Stimulated activated naive CD8-positive, alpha-beta T cell treated with anti-CD3 and anti-CD28 coated beads, Interleukin-15, Interleukin-2, amounts not matched to agents 100 ng/mL and 50 ng/mL, for 24 hours (primary cell): ENCODE measurements around the gene USF2.

Experiments used
- H3K27ac Mint-ChIP-seq: one replicate; pipeline ENCODE4 v1.8.0; 2021; ENCODE audit warnings: mild to moderate bottlenecking, mixed read lengths
- H3K27me3 Mint-ChIP-seq: one replicate; pipeline ENCODE4 v1.8.0; 2021; ENCODE audit warnings: mixed read lengths
- H3K36me3 Mint-ChIP-seq: one replicate; pipeline ENCODE4 v1.8.0; 2021; ENCODE audit warnings: low read depth, mixed read lengths
- H3K4me1 Mint-ChIP-seq: one replicate; pipeline ENCODE4 v1.8.0; 2021; ENCODE audit warnings: low read depth, mixed read lengths
- H3K4me3 Mint-ChIP-seq: one replicate; pipeline ENCODE4 v1.8.0; 2021; ENCODE audit warnings: mild to moderate bottlenecking, mixed read lengths
- H3K9me3 Mint-ChIP-seq: one replicate; pipeline ENCODE4 v1.8.0; 2021; ENCODE audit warnings: mixed read lengths

USF2 gene

DNA sequence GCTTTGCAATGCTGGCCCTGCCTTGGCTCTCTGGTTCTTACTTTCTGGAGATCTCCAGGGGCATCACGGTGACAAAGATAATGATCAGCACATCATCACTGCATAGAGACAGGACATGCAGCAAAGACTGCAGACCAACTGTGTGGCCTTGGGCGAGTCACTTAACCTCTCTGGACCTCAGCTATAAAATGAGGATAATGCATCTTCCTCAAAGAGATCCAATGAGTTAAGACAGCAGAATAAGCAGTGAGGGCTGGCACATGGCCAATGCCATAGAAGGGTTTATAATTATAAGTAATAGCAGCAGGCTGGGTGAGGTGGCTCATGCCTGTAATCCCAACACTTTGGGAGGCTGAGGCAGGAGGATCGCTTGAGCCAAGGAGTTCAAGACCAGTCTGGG is 25.6 kb downstream of the USF2 start:
- H3K4me3 Mint-ChIP-seq = no peak overlapping the region
- no peaks in the 10 kb centered on the region for H3K27me3 Mint-ChIP-seq
- H3K4me1 Mint-ChIP-seq = peaks cover 6% of the 10 kb centered on the region

DNA sequence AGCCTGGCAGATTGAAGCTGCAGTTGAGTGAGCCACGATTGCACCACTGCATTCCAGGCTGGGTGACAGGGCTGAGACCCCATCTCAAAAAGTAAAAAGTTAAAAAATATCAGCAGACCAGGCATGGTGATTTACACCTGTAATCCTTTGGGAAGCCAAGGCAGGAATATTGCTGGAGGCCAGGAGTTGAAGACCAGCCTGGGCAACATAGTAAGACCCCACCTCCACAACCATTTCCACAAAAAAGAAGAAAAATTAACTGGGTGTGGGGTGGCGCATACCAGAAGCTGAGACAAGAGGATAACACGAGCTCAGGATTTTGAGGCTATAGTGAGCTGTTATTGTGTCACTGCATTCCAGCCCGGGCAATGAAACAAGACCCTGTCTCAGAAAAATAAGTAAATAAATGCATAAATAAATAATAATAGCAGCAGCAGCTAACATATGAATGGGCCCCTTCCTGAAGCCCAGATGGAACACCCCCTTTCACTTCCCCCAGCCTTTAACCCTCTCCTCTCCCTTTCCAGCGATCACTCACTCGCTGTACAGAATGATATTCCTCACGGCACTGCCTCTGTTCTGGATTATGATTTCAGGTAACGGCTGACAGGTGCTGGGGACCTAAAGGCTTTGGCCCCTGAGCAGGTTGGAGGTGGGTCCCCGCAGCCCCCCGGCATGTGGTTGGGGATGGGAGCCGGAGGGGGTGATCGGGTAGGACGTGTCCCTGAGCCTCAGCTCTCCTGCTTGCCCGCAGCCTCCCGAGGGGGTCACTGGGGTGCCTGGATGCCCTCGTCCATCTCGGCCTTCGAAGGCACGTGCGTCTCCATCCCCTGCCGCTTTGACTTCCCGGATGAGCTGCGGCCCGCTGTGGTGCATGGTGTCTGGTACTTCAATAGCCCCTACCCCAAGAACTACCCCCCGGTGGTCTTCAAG is 26.4 kb downstream of the USF2 start:
- Mint-ChIP-seq H3K9me3 (no peaks in the 10 kb centered on the region), H3K27ac (no peak overlapping the region), H3K36me3 (no peaks in the 10 kb centered on the region)

More for the DNA sequence above, 25.6 kb downstream of the USF2 start:
- Mint-ChIP-seq H3K27ac (no peak overlapping the region), H3K9me3 (no peaks in the 10 kb centered on the region), H3K36me3 (no peaks in the 10 kb centered on the region)

DNA sequence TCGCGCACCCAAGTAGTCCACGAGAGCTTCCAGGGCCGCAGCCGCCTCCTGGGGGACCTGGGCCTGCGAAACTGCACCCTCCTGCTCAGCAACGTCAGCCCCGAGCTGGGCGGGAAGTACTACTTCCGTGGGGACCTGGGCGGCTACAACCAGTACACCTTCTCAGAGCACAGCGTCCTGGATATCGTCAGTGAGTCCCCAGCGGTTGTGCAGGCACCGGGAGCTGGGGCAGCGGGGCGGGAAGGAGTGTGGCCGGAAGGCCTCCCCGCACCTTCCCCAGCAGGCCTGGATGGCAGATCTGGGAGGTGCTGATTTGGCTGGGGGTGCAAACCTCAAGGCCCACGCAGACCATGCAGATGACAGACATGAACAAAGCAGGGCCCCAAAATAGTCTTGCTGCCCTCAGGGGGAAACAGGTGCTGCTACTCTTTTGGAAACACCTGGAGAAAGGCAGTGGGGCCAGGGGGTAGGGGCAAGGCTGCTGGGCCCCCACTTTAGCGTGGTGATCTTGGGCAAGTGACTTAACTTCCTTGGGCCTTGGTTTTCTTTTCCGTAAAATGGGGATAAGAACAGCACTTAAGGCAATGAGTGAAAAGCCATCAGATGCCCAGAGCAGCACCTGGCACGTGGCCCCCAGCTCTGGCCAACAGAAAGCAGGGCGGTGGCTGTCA is 27.2 kb downstream of the USF2 start:
- Mint-ChIP-seq H3K4me1 (peaks cover 6% of the 10 kb centered on the region), H3K27ac (no peak overlapping the region), H3K27me3 (no peaks in the 10 kb centered on the region), H3K4me3 (no peak overlapping the region), H3K9me3 (no peaks in the 10 kb centered on the region), H3K36me3 (no peaks in the 10 kb centered on the region)

More for the DNA sequence above, 26.4 kb downstream of the USF2 start:
- no peak overlapping the region for H3K4me3 Mint-ChIP-seq
- peaks cover 6% of the 10 kb centered on the region for H3K4me1 Mint-ChIP-seq
- H3K27me3 Mint-ChIP-seq = no peaks in the 10 kb centered on the region

DNA sequence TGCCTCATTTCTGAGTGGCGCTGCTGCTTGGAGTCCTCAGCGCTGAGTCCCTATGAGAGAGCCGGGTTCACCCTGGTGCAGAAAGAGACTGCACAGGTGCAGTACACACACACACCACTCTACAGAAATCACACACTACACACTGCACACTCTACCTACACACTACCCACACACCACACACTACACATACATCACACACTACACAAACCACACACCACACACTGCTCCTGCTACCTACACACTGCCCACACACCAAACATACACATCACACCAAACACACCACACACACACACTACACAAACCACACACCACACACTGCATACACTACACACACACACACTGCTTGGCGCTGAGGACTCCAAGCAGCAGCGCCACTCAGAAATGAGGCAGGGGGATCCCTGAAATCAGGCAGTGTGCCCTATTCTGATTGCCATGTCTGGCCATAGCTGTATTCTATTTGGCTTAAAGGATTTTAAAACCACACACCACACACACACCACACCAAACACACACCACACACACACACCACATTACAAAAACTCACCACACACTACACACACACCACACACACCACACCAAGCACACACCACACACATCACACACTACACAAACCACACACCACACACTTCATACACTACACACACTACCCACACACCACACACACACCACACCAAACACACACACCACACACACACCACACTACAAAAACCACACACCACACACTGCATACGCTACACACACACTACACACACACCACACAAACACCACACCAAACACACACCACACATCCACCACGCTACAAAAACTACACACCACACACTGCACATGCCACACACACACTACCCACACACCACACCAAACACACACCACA is 28.1 kb downstream of the USF2 start:
- no peaks in the 10 kb centered on the region for H3K9me3 Mint-ChIP-seq
- H3K4me1 Mint-ChIP-seq = peaks cover 6% of the 10 kb centered on the region
- no peak overlapping the region for H3K27ac Mint-ChIP-seq
- H3K36me3 Mint-ChIP-seq = no peaks in the 10 kb centered on the region
- no peaks in the 10 kb centered on the region for H3K27me3 Mint-ChIP-seq
- H3K4me3 Mint-ChIP-seq = no peak overlapping the region

DNA sequence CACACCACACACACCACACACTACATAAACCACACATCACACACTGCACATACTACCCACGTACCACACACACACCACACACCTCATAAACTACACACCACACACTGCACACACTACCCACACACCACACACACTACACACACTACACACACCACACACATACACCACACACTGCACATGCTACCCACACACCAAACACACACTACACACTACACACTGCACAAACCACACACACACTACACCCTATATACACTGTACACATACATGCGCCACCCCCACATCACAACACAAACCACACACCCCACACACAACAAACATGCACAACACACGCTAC is 28.7 kb downstream of the USF2 start:
- Mint-ChIP-seq H3K9me3 (no peaks in the 10 kb centered on the region), H3K36me3 (no peaks in the 10 kb centered on the region), H3K4me3 (no peak overlapping the region), H3K27me3 (no peaks in the 10 kb centered on the region), H3K27ac (no peak overlapping the region), H3K4me1 (peaks cover 6% of the 10 kb centered on the region)

DNA sequence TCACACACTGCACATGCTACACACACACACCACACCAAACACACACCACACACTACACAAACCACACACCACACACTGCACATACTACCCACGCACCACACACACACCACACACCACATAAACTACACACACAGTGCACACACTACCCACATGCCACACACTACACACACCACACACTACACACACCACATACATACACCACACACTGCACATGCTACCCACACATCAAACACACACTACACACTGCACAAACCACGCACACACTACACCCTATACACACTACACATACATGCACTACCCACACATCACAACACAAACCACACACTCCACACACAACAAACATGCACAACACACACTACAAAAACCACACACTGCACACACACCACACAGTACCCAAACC is 29.2 kb downstream of the USF2 start:
- Mint-ChIP-seq H3K4me1 (peaks cover 6% of the 10 kb centered on the region), H3K4me3 (no peak overlapping the region), H3K36me3 (no peaks in the 10 kb centered on the region), H3K27me3 (no peaks in the 10 kb centered on the region), H3K9me3 (no peaks in the 10 kb centered on the region), H3K27ac (no peak overlapping the region)

DNA sequence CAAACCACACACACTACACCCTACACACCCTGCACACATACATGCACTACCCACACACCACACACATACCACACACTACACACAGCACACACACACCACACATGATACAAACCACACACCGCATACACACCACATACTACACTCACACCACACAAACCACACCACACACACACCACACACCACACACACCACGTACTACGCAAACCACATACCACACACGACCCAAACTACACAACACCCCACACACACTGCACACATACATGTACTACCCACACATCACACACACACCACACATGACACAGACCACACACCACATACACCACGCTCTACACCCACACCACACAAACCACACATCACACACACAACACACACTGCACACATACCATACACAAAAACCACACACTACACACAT is 29.8 kb downstream of the USF2 start:
- Mint-ChIP-seq H3K9me3 (no peaks in the 10 kb centered on the region), H3K4me1 (peaks cover 6% of the 10 kb centered on the region), H3K27ac (no peak overlapping the region), H3K27me3 (no peaks in the 10 kb centered on the region), H3K36me3 (no peaks in the 10 kb centered on the region), H3K4me3 (no peak overlapping the region)

DNA sequence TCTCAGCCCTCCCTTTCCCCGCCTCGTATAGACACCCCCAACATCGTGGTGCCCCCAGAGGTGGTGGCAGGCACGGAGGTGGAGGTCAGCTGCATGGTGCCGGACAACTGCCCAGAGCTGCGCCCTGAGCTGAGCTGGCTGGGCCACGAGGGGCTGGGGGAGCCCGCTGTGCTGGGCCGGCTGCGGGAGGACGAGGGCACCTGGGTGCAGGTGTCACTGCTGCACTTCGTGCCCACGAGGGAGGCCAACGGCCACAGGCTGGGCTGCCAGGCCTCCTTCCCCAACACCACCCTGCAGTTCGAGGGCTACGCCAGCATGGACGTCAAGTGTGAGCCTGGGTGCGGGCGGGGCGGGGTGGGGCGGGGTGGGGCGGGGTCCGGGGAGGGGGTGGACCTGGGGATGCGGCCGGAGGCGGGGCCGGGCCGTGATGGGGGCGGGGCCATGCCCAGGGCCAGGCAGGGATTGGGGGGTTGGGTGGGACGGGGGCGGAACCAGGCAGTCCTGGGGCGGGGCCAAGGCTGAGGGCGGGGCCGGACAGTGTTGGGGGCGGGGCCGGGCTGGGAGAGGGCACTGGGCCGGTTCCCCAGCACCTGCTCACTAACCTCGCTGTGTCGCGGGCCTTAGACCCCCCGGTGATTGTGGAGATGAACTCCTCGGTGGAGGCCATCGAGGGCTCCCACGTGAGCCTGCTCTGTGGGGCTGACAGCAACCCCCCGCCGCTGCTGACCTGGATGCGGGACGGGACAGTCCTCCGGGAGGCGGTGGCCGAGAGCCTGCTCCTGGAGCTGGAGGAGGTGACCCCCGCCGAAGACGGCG is 31.0 kb downstream of the USF2 start:
- Mint-ChIP-seq H3K36me3 (no peaks in the 10 kb centered on the region), H3K9me3 (no peaks in the 10 kb centered on the region), H3K27ac (no peak overlapping the region), H3K4me3 (no peak overlapping the region), H3K4me1 (peaks cover 6% of the 10 kb centered on the region), H3K27me3 (no peaks in the 10 kb centered on the region)

DNA sequence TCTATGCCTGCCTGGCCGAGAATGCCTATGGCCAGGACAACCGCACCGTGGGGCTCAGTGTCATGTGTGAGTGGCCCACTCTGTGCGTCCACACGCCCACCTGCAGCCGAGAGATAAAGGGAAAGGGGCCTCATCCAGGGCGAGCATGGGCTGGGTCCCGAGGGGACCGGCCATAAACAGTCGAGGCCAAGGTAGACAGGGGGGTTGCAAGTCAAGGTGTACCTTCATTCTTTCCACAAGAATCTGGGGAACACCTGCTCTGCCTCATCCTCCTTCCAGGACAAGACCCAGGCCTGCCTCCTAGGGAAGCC is 31.5 kb downstream of the USF2 start:
- Mint-ChIP-seq H3K27ac (no peak overlapping the region), H3K36me3 (no peaks in the 10 kb centered on the region), H3K27me3 (no peaks in the 10 kb centered on the region), H3K9me3 (no peaks in the 10 kb centered on the region), H3K4me1 (peaks cover 6% of the 10 kb centered on the region), H3K4me3 (no peak overlapping the region)

DNA sequence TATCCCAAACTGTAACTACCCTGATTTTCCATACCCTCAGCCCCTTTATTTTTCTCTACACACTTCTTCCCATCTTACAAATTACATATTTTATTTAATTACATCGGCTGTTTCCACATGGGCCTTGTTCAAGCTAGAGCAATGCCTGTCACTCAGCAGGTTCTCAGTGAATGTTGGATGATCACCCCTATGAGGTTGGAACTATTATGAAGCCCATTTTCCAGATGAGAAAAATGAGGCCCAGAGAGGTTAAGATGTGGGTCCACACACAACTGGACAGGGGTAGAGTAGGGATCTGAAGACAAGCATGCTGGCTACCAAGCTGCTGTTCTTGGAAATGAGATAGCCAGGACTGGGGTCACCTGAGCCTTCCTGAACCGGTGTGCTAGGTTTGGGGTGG is 33.2 kb downstream of the USF2 start:
- Mint-ChIP-seq H3K9me3 (no peaks in the 10 kb centered on the region), H3K4me3 (no peak overlapping the region), H3K36me3 (no peaks in the 10 kb centered on the region), H3K4me1 (no peaks in the 10 kb centered on the region), H3K27me3 (no peaks in the 10 kb centered on the region), H3K27ac (no peak overlapping the region)

DNA sequence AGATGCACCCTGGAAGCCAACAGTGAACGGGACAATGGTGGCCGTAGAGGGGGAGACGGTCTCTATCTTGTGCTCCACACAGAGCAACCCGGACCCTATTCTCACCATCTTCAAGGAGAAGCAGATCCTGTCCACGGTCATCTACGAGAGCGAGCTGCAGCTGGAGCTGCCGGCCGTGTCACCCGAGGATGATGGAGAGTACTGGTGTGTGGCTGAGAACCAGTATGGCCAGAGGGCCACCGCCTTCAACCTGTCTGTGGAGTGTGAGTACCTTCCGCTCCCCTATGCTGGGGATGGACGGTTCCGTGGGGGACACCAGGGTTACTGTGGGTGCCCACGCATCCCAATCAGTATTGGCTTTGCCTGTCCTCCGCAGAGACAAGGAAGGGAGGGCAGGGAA is 33.7 kb downstream of the USF2 start:
- H3K9me3 Mint-ChIP-seq = no peaks in the 10 kb centered on the region
- H3K27me3 Mint-ChIP-seq = no peaks in the 10 kb centered on the region
- H3K27ac Mint-ChIP-seq = no peak overlapping the region
- H3K36me3 Mint-ChIP-seq = no peaks in the 10 kb centered on the region
- H3K4me1 Mint-ChIP-seq = no peaks in the 10 kb centered on the region
- no peak overlapping the region for H3K4me3 Mint-ChIP-seq

DNA sequence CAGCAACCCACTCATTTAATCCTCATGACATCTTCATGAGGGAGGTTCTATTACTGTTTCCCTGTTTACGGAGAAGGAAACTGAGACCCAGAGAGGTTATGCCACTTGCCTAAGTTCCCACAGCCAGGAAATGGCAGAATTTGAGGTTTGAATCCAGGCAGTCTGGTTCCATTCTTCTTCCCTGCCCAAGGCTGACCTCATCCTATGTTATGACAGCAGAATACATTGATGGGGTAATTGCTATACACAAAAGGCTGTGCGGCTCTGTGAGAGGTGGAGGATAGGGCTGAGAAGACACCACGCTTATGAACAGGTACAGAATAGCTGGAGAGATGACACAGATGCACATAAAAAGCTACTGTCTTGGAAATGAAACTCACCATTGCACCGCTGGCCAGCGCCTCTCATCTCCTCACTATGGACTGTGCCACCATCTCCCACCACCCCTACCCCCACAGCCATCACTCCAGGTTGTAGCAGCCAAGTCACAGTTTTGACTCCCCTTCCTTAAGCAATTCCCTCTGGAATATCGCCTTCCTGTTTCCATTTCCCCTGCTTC is 34.7 kb downstream of the USF2 start:
- peak overlapping the region; percentile 16 for H3K27ac Mint-ChIP-seq
- H3K36me3 Mint-ChIP-seq = no peaks in the 10 kb centered on the region
- no peaks in the 10 kb centered on the region for H3K4me1 Mint-ChIP-seq
- H3K4me3 Mint-ChIP-seq = no peak overlapping the region
- H3K9me3 Mint-ChIP-seq = no peaks in the 10 kb centered on the region
- no peaks in the 10 kb centered on the region for H3K27me3 Mint-ChIP-seq

DNA sequence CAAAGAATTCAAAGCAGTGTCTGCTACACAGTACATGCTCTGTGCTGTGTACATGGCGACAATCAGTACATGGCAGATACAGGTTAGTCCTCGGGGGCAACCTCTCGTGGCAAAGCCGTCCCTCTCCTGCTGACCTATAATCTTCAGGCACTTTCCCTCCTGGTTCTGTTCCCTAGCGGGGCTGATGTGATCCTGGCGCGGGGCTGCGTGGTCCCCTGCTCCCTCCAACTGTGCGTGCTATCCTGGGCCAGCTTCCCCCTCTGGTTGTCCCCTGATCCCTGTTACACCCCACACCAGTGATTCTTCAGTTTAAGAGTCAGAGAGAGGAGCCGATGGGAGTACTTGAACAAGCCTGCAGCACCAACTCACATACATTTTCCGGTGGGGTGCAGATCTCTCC is 35.3 kb downstream of the USF2 start:
- Mint-ChIP-seq H3K27ac (peak overlapping the region; percentile 16), H3K36me3 (no peaks in the 10 kb centered on the region), H3K27me3 (no peaks in the 10 kb centered on the region), H3K4me3 (no peak overlapping the region), H3K4me1 (no peaks in the 10 kb centered on the region), H3K9me3 (no peaks in the 10 kb centered on the region)

DNA sequence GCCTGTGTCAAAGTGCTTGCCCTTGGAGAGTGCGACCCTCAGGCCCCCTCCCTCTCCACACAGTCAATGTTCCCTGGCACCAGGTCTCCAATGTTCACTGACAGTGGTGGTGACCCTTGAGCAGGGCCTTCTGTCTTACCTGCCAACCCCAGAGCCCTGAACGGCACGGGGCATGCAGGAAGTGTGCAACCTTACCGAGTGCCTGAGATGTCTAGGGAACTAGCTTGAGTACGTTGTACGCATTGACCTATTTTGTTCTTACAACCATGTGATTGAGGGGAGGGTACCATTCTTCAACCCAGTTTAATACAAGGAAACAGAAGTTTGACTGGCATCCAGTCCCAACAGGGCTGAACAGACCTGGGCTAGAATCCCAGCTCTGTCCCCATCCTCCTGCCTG is 36.4 kb downstream of the USF2 start:
- Mint-ChIP-seq H3K36me3 (no peaks in the 10 kb centered on the region), H3K27ac (no peak overlapping the region), H3K4me3 (no peak overlapping the region), H3K9me3 (no peaks in the 10 kb centered on the region), H3K27me3 (no peaks in the 10 kb centered on the region), H3K4me1 (no peaks in the 10 kb centered on the region)
